ENCODE measurements around the gene IQSEC2. TPM values are rescaled to one million over a fixed set of nuclear protein-coding genes. Genes with fewer than 3 reads are reported as not detected.

The IQSEC2 gene
- total and polyA plus RNA-seq, 2 of the 4 experiments (the other 2 are of a cell fraction), result 2.5 to 11.4 TPM

- peaks cover 23% of the 10 kb centered on the region; the same call in 1 of the 2 replicates for H4K20me1 ChIP-seq (ENCODE audit: insufficient read depth, low read length)
- no peak overlapping the region for H3K4me3 ChIP-seq (ENCODE audit: insufficient read depth, low read depth, low read length)
- in situ Hi-C loops (cut with MboI; ENCODE audit: low sequenced_read_pairs), result no loop called here
- H3K14ac ChIP-seq (replicated peaks; ENCODE audit: low read depth, low read length), result 0 out of 2 replicates have a peak overlapping the region, but pooled peaks have one; percentile 10
- no peaks in the 10 kb centered on the region for H3K9me3 ChIP-seq (ENCODE audit: control insufficient read depth, insufficient read depth, low read length)
- no peak overlapping the region for H2BK5ac ChIP-seq (ENCODE audit: low read depth, low read length, poor library complexity, severe bottlenecking)
- no peak overlapping the region for H3K4me2 ChIP-seq (ENCODE audit: low read depth, low read length)
- H4K91ac ChIP-seq (ENCODE audit: insufficient read depth, low read depth, low read length), result peak overlapping the region; percentile 14; the same call in 1 of the 2 replicates
- no peak overlapping the region for H4K8ac ChIP-seq (ENCODE audit: low read depth in 2 of 2, low read length in 2 of 2)
- H2BK15ac ChIP-seq (ENCODE audit: low read depth, low read length), result 0 out of 3 replicates have a peak overlapping the region, but pooled peaks have one; percentile 47
- CTCF ChIA-PET, result interaction anchor here (0.8 kb wide), 1 partner anchor 18 kb away, joined by 3 read pairs; no protein-coding TSS in a partner anchor
- peaks cover 24% of the 10 kb centered on the region for H3K9me1 ChIP-seq (ENCODE audit: insufficient read depth, low read length)
- no peaks in the 10 kb centered on the region for H3K36me3 ChIP-seq (ENCODE audit: control insufficient read depth, insufficient read depth, low read length)
- ATAC-seq (ENCODE audit: low read depth) (peak; percentile 40), DNase-seq (peak; percentile 71)
- H2AFZ ChIP-seq (replicated peaks; ENCODE audit: low read length, poor library complexity), result peak overlapping the region; percentile 68
- H3K79me1 ChIP-seq (ENCODE audit: low read depth in 1 of 2, low read length in 2 of 2), result peaks cover 0 to 17% of the 10 kb centered on the region in 2 experiments; a peak in 1 of 4 replicates
- POLR2A ChIA-PET (ENCODE audit: unreplicated experiment), result no interaction called here
- H3K56ac ChIP-seq (ENCODE audit: extremely low read depth, insufficient read depth, low read length), result no peak overlapping the region
- no peak overlapping the region for H4K5ac ChIP-seq (ENCODE audit: low read depth, low read length)
- H3K27ac ChIP-seq (ENCODE audit: insufficient read depth, low read length), result no peak overlapping the region
- 48% methylated on average over 6 of the region's 11 CpGs; no CpG with 5 or more reads in 1 of the 2 experiments for WGBS, 2 experiments (ENCODE audit: extremely low coverage in 2 of 2, insufficient read length in 1 of 2)
- dilution Hi-C loops (cut with HindIII; ENCODE audit: low sequenced_read_pairs, unreplicated experiment), result no loop called here
- intact Hi-C loops (cut with micrococcal nuclease), result no loop called here
- H3K4me1 ChIP-seq (ENCODE audit: control insufficient read depth, insufficient read depth, low read length), result peaks cover 24% of the 10 kb centered on the region
- H2BK120ac ChIP-seq (ENCODE audit: low read depth, low read length), result peak overlapping the region; percentile 4
- no TSS peak for BruUV-seq (replicated peaks)
- H2AK5ac ChIP-seq (ENCODE audit: low read depth, low read length), result peak overlapping the region; percentile 27
- H2AK9ac ChIP-seq (replicated peaks; ENCODE audit: low read depth, low read length, poor library complexity), result no peak overlapping the region
- peak overlapping the region; percentile 45; the same call in 1 of the 2 replicates for H3K4ac ChIP-seq (ENCODE audit: low read depth, low read length)
- H3K9ac ChIP-seq (ENCODE audit: low read depth, low read length), result no peak overlapping the region
- 0 out of 2 replicates have a peak overlapping the region, but pooled peaks have one; percentile 26 for H2BK20ac ChIP-seq (ENCODE audit: low read depth, low read length)
- no peak overlapping the region for H3K18ac ChIP-seq (ENCODE audit: low read depth, low read length)
- H3K27me3 ChIP-seq (ENCODE audit: control insufficient read depth, insufficient read depth, low read length), result peaks cover 27% of the 10 kb centered on the region; the same call in 1 of the 2 replicates
- no peak overlapping the region for H3K23ac ChIP-seq (ENCODE audit: low read depth, low read length)
- TF ChIP-seq NFE2L2 (IDR thresholded peaks at IDR 0.05; ENCODE audit: low read depth, low read length) (0 out of 2 replicates have a peak, but pooled peaks have one; percentile 22), CEBPB (IDR thresholded peaks at IDR 0.05; ENCODE audit: low read depth, low read length) (no peak), RAD21 (IDR thresholded peaks at IDR 0.05; ENCODE audit: low read length) (no peak), CTCF (conservative IDR thresholded peaks at IDR 0.05; ENCODE audit: low read depth, low read length) (no peak), ELK1 (IDR thresholded peaks at IDR 0.05; ENCODE audit: borderline replicate concordance, low read depth, low read length) (no peak), MAFK (IDR thresholded peaks at IDR 0.05; ENCODE audit: low read depth, low read length) (no peak), CHD1 (IDR thresholded peaks at IDR 0.05; ENCODE audit: low read depth, low read length) (no peak), POLR2A (IDR thresholded peaks at IDR 0.05; ENCODE audit: low read depth, low read length) (no peak), FOS (IDR thresholded peaks at IDR 0.05; ENCODE audit: low read depth, low read length) (peak; percentile 36; the same call in 1 of the 2 replicates), USF2 (IDR thresholded peaks at IDR 0.05; ENCODE audit: low read depth, low read length) (no peak), RFX5 (IDR thresholded peaks at IDR 0.05; ENCODE audit: low read depth, low read length) (no peak), MXI1 (IDR thresholded peaks at IDR 0.05; ENCODE audit: borderline replicate concordance, low read depth, low read length) (no peak), SMC3 (IDR thresholded peaks at IDR 0.05; ENCODE audit: low read depth, low read length) (no peak), RCOR1 (IDR thresholded peaks at IDR 0.05; ENCODE audit: insufficient replicate concordance, low read length) (no peak), BHLHE40 (IDR thresholded peaks at IDR 0.05; ENCODE audit: low read depth, low read length) (no peak)
Measured at GRCh38 chrX:53263597-53264094, 17.7 kb downstream of the IQSEC2 start.
